T-cell (primary cell): ENCODE data around the gene BCO1. TPM values are rescaled to one million over a fixed set of nuclear protein-coding genes. Genes with fewer than 3 reads are reported as not detected.

Experiments used
- ATAC-seq, 4 experiments: fragments of 200-7000 bp in 3 of 4; fragments of 150-1000 bp in 1 of 4; cut with Tn5 transposase; replicated peaks in 1 of 4; 1 replicate in 3 of 4; 2 replicates in 1 of 4; pipeline ENCODE4 v1.10.0; 2021; ENCODE audit warnings: moderate library complexity in 3 of 4, mild to moderate bottlenecking in 2 of 4, moderate number of reproducible peaks in 1 of 4
- CTCF ChIA-PET, 2 donors: fragments of 300-600 bp; sonication (Branson Sonifier 250); formaldehyde crosslinking; loops; one replicate each; lab custom pipeline; 2022; ENCODE audit warnings: antibody characterized with exemption in 2 of 2; lab: Charles Lee
- POLR2A ChIA-PET, 2 donors: fragments of 300-600 bp; sonication (Branson Sonifier 250); formaldehyde crosslinking; loops; one replicate each; lab custom pipeline; 2022; ENCODE audit warnings: antibody characterized with exemption in 2 of 2; lab: Charles Lee
- DNase-seq, 35 experiments: peaks; one replicate each; pipeline versions ENCODE4 v3.0.0 to v3.0.0-alpha.2; 2013 to 2023
- H3K27ac ChIP-seq: one replicate; pipeline ENCODE4 v1.5.1; 2013; ENCODE audit warnings: low read length
- H3K27me3 ChIP-seq, 2 experiments: replicated peaks in 1 of 2; 1 replicate in 1 of 2; 2 replicates in 1 of 2; pipeline versions ENCODE4 v1.6.1 to v1.7.0; 2013; ENCODE audit warnings: low read length in 1 of 2, mixed read lengths in 1 of 2; ENCODE audit not compliant: control insufficient read depth in 2 of 2, insufficient read depth in 2 of 2; ENCODE audit errors: extremely low read depth in 1 of 2
- H3K36me3 ChIP-seq, 2 donors: 1 replicate in 1 of 2; 2 replicates in 1 of 2; pipeline versions ENCODE4 v1.6.1 to v1.7.0; 2013; ENCODE audit warnings: low read length in 1 of 2; ENCODE audit not compliant: control insufficient read depth in 2 of 2, insufficient read depth in 1 of 2; ENCODE audit errors: extremely low read depth in 1 of 2
- H3K4me1 ChIP-seq, 2 experiments: 1 replicate in 1 of 2; 2 replicates in 1 of 2; pipeline versions ENCODE4 v1.6.1 to v1.7.0; 2013; ENCODE audit warnings: low read length in 2 of 2, mixed read lengths in 1 of 2; ENCODE audit not compliant: insufficient read depth in 2 of 2, control insufficient read depth in 1 of 2; ENCODE audit errors: extremely low read depth in 1 of 2
- H3K4me3 ChIP-seq, 2 donors: 1 replicate in 1 of 2; 2 replicates in 1 of 2; pipeline versions ENCODE4 v1.5.1 to v1.7.0; 2013; ENCODE audit warnings: mild to moderate bottlenecking in 2 of 2, low read length in 1 of 2, moderate library complexity in 1 of 2; ENCODE audit not compliant: control insufficient read depth in 1 of 2; ENCODE audit errors: extremely low read depth in 1 of 2
- H3K9me3 ChIP-seq: 2 replicates; pipeline ENCODE4 v1.7.0; 2013
- H3K27ac Mint-ChIP-seq, 2 donors: one replicate each; pipeline ENCODE4 v1.8.0; 2020 to 2021; ENCODE audit warnings: mild to moderate bottlenecking in 2 of 2, mixed read lengths in 2 of 2
- H3K27me3 Mint-ChIP-seq, 2 donors: one replicate each; pipeline ENCODE4 v1.8.0; 2021 to 2022; ENCODE audit warnings: mixed read lengths in 2 of 2
- H3K36me3 Mint-ChIP-seq: one replicate; pipeline ENCODE4 v1.8.0; 2021; ENCODE audit warnings: mixed read lengths
- H3K4me1 Mint-ChIP-seq, 3 donors: one replicate each; pipeline ENCODE4 v1.8.0; 2020 to 2022; ENCODE audit warnings: mixed read lengths in 3 of 3, mild to moderate bottlenecking in 1 of 3
- H3K4me3 Mint-ChIP-seq, 3 donors: one replicate each; pipeline ENCODE4 v1.8.0; 2020 to 2022; ENCODE audit warnings: mild to moderate bottlenecking in 3 of 3, mixed read lengths in 3 of 3, moderate library complexity in 3 of 3
- H3K9me3 Mint-ChIP-seq, 3 donors: one replicate each; pipeline ENCODE4 v1.8.0; 2020 to 2022; ENCODE audit warnings: mixed read lengths in 3 of 3
- WGBS: methylation state at CpG from one replicate; pipeline ENCODE4 v1.1.5; 2013; ENCODE audit warnings: missing lambda C conversion rate; ENCODE audit not compliant: insufficient coverage; 5-methylcytosine and 5-hydroxymethylcytosine counted together
- total RNA-seq, 35 experiments: library from RNA in 6 of 35; stranded (reverse) in 6 of 35; fragments of 120-200 nt in 1 of 35; gene quantifications; one replicate each; pipeline versions ENCODE4 v1.2.1 to v1.2.4 and lab custom pipeline; 2013 to 2026

BCO1 gene
- total RNA-seq, 5 donors from 2014 or later (not counting 1 experiment from before 2014, with no cell fraction given) = not detected

DNA sequence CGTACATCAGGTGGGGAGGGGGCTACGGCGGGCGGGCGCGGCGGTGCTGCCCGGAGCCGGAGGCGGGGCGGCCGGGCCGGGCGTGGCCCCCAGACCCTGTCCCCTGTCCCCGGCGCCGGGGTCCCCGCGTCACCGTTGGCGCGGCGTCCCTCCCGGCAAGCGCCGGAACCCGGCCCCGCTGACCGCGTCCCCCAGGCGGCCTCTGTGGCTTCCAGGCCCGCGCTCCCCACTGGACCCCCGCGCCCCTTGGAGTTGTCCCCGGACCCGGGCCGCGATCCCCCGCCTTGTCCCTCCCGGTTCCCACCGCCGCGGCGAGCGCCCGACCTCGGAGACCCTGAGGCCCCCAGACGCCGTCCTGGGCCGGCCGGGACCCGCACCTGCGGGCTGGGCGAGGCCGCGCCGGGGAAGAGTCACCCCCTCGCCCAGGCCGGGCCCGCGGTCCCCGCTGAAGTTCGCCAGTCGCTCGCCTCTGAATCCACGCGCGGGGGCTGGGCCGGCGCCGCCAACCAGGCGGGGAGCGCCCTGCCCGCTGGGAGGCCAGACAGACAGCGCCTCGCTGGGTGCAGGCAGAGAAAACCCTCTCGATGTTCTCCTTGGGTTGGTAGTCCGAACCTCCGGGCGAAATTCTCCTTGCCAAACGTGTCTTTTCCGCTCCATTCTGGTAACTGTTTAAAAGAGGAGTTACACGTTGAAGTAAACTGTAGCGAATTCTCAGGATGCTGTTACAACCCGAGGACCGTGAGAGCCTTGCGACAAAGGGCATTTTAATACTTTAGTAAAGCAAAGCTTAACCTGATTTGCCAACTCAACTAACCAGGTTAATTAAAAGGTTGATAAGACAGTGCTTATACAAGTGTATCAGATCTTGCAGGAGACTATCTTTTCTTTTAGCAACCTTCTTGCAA is 77.0 kb downstream of the BCO1 start:
- peaks cover 63 to 68% (median 66%) of the 10 kb centered on the region in 3 donors for H3K4me1 Mint-ChIP-seq
- H3K9me3 Mint-ChIP-seq = no peaks in the 10 kb centered on the region
- under 1% methylated on average over 81 of the region's 88 CpGs for WGBS
- H3K9me3 ChIP-seq = no peaks in the 10 kb centered on the region
- H3K27me3 Mint-ChIP-seq = no peaks in the 10 kb centered on the region
- H3K27ac ChIP-seq = no peak overlapping the region
- H3K27ac Mint-ChIP-seq = peak overlapping the region; percentile 74 to 82
- no peaks in the 10 kb centered on the region for H3K36me3 Mint-ChIP-seq
- H3K4me1 ChIP-seq = peaks cover 12 to 24% of the 10 kb centered on the region in 2 experiments
- H3K27me3 ChIP-seq = no peaks in the 10 kb centered on the region
- ATAC-seq = peak; percentile 9 to 26 (median 18)
- ChIA-PET CTCF (interaction anchor here in 1 of 2 donors (0.6 kb wide), 1 partner anchor 49 kb away, joined by 4 read pairs; no protein-coding TSS in a partner anchor), POLR2A (interaction anchor here (0.6 kb wide), 2 partner anchors 12 to 435 kb away, joined by 4 to 10 read pairs; no protein-coding TSS in a partner anchor)
- DNase-seq = peak in 31 of 35 experiments; percentile 3 to 51 (median 18)
- H3K4me3 Mint-ChIP-seq = peak overlapping the region; percentile 94 to 98 (median 96)
- peak overlapping the region; percentile 55 to 87 for H3K4me3 ChIP-seq
- peaks cover 0 to 3% of the 10 kb centered on the region in 2 donors for H3K36me3 ChIP-seq

DNA sequence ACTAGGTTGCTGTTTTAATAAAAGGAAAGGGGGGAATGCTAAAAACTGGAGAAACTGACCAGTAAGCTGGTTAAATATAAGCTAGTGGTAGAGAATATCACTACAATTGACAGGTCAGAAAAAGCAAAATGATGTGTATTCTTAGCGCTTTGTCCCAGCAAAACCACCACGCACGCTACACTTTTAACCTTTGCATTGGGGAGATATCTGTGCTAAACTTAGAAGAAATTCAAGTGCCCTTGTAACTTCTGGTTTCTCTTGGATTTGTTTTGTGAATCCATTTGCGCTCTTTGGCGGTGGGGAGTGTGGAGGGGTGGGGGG is 77.6 kb downstream of the BCO1 start:
- no peaks in the 10 kb centered on the region for H3K36me3 Mint-ChIP-seq
- H3K4me1 ChIP-seq = peaks cover 12 to 22% of the 10 kb centered on the region in 2 experiments
- no peaks in the 10 kb centered on the region for H3K9me3 ChIP-seq
- DNase-seq = no peak
- ATAC-seq = no peak
- H3K27ac Mint-ChIP-seq = peak overlapping the region; percentile 74 to 82
- ChIA-PET POLR2A (interaction anchor here in 1 of 2 donors (0.6 kb wide), 1 partner anchor 12 kb away, joined by 10 read pairs; no protein-coding TSS in a partner anchor), CTCF (no interaction called here)
- H3K9me3 Mint-ChIP-seq = no peaks in the 10 kb centered on the region
- H3K4me1 Mint-ChIP-seq = peaks cover 63 to 71% (median 66%) of the 10 kb centered on the region in 3 donors
- H3K27me3 Mint-ChIP-seq = no peaks in the 10 kb centered on the region
- no CpG with 5 or more reads among the region's 5 CpGs for WGBS
- H3K4me3 Mint-ChIP-seq = peak overlapping the region; percentile 81 to 96 (median 85)
- peak overlapping the region in 1 of 2 donors; percentile 87 for H3K4me3 ChIP-seq
- no peaks in the 10 kb centered on the region for H3K27me3 ChIP-seq
- no peak overlapping the region for H3K27ac ChIP-seq
- peaks cover 0 to 3% of the 10 kb centered on the region in 2 donors for H3K36me3 ChIP-seq

DNA sequence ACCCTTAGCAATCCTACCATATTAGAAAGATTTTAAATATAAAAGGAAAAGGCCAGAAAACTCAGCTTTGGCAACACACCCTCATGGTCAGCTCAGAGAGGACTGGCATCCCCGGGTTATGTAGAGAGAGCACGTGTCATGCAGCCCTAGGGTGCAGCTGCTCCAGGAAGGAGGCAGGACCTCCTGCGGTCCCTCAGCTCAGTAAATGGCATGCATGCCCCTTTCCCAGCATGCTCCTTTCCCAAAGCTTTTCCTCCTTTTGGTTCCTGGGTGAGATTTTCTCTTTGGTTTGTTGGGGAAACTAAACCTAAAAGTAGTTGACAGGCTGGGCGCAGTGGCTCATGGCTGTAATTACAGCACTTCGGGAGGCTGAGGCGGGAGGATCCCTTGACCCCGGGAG is 80.2 kb downstream of the BCO1 start:
- H3K27me3 ChIP-seq = no peaks in the 10 kb centered on the region
- no peak overlapping the region for H3K27ac ChIP-seq
- Mint-ChIP-seq H3K27me3 (no peaks in the 10 kb centered on the region), H3K36me3 (no peaks in the 10 kb centered on the region), H3K4me3 (no peak overlapping the region), H3K4me1 (peaks cover 46 to 50% (median 47%) of the 10 kb centered on the region in 3 donors), H3K9me3 (no peaks in the 10 kb centered on the region), H3K27ac (no peak overlapping the region)
- CTCF ChIA-PET = no interaction called here
- WGBS = 100% methylated on average over 1 of the region's 7 CpGs
- H3K4me3 ChIP-seq = no peak overlapping the region
- H3K9me3 ChIP-seq = no peaks in the 10 kb centered on the region
- ATAC-seq (no peak), DNase-seq (no peak)
- H3K4me1 ChIP-seq = peaks cover 8 to 12% of the 10 kb centered on the region in 2 experiments
- POLR2A ChIA-PET = no interaction called here
- H3K36me3 ChIP-seq = no peaks in the 10 kb centered on the region

DNA sequence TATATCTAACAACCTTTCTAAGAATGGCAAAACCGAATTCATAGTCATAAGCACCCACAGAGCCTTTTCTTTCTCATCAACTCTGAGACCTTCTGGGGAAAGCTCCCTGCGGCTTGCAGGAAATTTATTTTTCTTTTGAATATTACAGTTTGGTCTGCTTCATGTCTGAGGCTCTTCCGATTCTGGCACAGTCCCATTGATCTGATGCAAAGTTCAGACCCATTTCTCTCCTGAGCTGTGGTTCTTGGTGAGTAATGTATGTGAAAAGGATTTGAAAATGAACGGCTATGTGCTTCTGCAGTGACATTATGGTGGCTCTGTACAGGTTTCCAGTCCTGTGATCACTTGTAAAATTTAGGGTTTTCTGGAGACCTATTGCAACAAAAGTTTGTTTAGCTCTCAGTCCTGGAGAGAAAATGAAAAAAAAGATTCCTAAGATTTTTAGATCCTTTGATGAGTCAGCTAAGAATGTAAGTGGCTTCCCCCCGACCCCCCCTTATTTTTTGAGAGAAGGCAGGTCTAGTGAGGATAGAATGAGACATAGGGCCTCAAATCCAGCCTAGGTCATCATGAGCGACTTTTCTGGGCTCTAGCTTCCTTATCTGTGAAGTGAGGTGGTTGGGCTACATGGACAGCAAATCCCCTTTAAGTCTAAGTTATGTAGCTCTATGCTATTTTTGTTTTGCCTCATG is 80.9 kb downstream of the BCO1 start:
- no peaks in the 10 kb centered on the region for H3K27me3 ChIP-seq
- no peaks in the 10 kb centered on the region for H3K36me3 ChIP-seq
- Mint-ChIP-seq H3K27ac (no peak overlapping the region), H3K4me1 (peaks cover 43 to 47% (median 44%) of the 10 kb centered on the region in 3 donors), H3K36me3 (peaks cover 3% of the 10 kb centered on the region), H3K4me3 (no peak overlapping the region), H3K9me3 (no peaks in the 10 kb centered on the region), H3K27me3 (no peaks in the 10 kb centered on the region)
- ATAC-seq = no peak
- no peaks in the 10 kb centered on the region for H3K9me3 ChIP-seq
- ChIA-PET POLR2A (no interaction called here), CTCF (interaction anchor here (0.6 kb wide), 2 partner anchors 131 to 396 kb away, joined by 3 read pairs; no protein-coding TSS in a partner anchor)
- H3K27ac ChIP-seq = no peak overlapping the region
- no CpG with 5 or more reads among the region's 6 CpGs for WGBS
- DNase-seq = no peak
- no peak overlapping the region for H3K4me3 ChIP-seq
- H3K4me1 ChIP-seq = peaks cover 3 to 6% of the 10 kb centered on the region in 2 experiments

DNA sequence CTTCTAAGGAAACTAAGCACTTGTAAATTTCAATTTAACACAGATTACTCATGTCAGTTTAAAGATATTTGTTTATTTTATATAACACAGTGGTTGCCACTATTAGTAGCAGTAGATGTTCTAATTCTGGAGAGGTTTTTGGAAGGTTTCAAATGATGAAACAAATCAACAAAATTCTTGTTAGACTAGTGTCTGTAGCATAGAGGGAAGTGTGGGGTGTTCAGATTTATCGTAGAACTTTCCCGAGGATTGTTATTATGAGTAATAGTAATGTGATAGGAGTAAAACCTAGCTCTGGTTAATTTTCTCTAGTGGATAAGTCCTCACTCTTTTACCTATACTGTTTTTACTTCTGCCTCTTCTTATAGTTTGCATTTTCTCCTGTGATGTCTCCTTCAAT is 82.5 kb downstream of the BCO1 start:
- Histone ChIP-seq H3K36me3 (no peaks in the 10 kb centered on the region), H3K27me3 (no peaks in the 10 kb centered on the region), H3K9me3 (no peaks in the 10 kb centered on the region), H3K27ac (no peak overlapping the region), H3K4me1 (peaks cover 0 to 2% of the 10 kb centered on the region in 2 experiments), H3K4me3 (no peak overlapping the region)
- CTCF ChIA-PET = no interaction called here
- POLR2A ChIA-PET = no interaction called here
- no peak for ATAC-seq
- Mint-ChIP-seq H3K36me3 (peaks cover 17% of the 10 kb centered on the region), H3K4me1 (peaks cover 38 to 54% (median 41%) of the 10 kb centered on the region in 3 donors), H3K4me3 (no peak overlapping the region), H3K27me3 (no peaks in the 10 kb centered on the region), H3K9me3 (no peaks in the 10 kb centered on the region), H3K27ac (no peak overlapping the region)
- no CpG with 5 or more reads among the region's 2 CpGs for WGBS
- no peak for DNase-seq

DNA sequence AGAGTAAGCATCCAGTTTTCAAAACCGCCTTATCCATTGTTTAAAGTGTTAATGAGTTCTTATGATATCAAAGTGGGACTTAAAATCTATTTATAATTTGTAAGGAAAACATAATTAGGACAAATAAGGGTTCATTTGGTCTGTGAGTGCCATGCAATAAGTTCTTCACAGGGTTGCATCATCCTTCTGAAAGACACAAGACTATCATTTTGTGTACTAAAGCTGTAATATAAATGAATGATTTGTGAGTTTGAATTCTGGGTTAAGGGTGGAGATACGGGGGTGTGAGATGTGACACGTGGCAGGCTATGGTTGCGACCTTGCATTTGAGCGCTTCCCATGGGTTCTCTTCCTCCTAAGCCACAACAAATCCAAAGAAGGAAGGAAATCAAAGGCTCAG is 83.0 kb downstream of the BCO1 start:
- peaks cover 34 to 52% (median 39%) of the 10 kb centered on the region in 3 donors for H3K4me1 Mint-ChIP-seq
- H3K36me3 Mint-ChIP-seq = peaks cover 17% of the 10 kb centered on the region
- ChIA-PET CTCF (no interaction called here), POLR2A (no interaction called here)
- no peak overlapping the region for H3K27ac ChIP-seq
- no peak overlapping the region for H3K4me3 Mint-ChIP-seq
- no peaks in the 10 kb centered on the region for H3K9me3 ChIP-seq
- no peaks in the 10 kb centered on the region for H3K36me3 ChIP-seq
- DNase-seq = no peak
- ATAC-seq = no peak
- H3K9me3 Mint-ChIP-seq = no peaks in the 10 kb centered on the region
- no CpG with 5 or more reads among the region's 5 CpGs for WGBS
- no peak overlapping the region for H3K27ac Mint-ChIP-seq
- H3K4me1 ChIP-seq = no peaks in the 10 kb centered on the region
- no peak overlapping the region for H3K4me3 ChIP-seq
- no peaks in the 10 kb centered on the region for H3K27me3 Mint-ChIP-seq
- H3K27me3 ChIP-seq = no peaks in the 10 kb centered on the region
